Testis (tissue), 2 donors: ENCODE measurements around the gene CD3D.

Experiments used
- CTCF ChIP-seq, 3 experiments: fragments of 450-650 bp in 2 of 3; fragments of 200-600 bp in 1 of 3; sonication (generic) in 1 of 3; IDR thresholded peaks; one replicate each; pipeline ENCODE4 v1.5.1; 2016 to 2019; ENCODE audit warnings: antibody characterized with exemption in 3 of 3, mild to moderate bottlenecking in 2 of 3, moderate library complexity in 1 of 3
- POLR2A ChIP-seq: fragments of 450-650 bp; IDR thresholded peaks from one replicate; pipeline ENCODE4 v1.6.1; 2017; ENCODE audit warnings: antibody characterized with exemption, mild to moderate bottlenecking, moderate library complexity

- TF ChIP-seq CTCF (IDR thresholded peaks at IDR 0.05) (no peak), POLR2A (no peak)
Measured at GRCh38 chr11:118305726-118306125, 36.8 kb downstream of the CD3D start.
